H1 (cell line): ENCODE measurements around the gene NHSL2. TPM values are rescaled to one million over a fixed set of nuclear protein-coding genes. Genes with fewer than 3 reads are reported as not detected.
A peak's percentile ranks its signal among the peaks of the same experiment; 100 is the strongest.

Experiments used
- CTCF ChIA-PET: fragments of 300-600 bp; sonication (Branson Sonifier 250); formaldehyde crosslinking; loops from one replicate; lab custom pipeline; 2021; ENCODE audit not compliant: partially characterized antibody; lab: Charles Lee
- POLR2A ChIA-PET: fragments of 300-600 bp; sonication (Branson Sonifier 250); formaldehyde crosslinking; loops from one replicate; lab custom pipeline; 2021; ENCODE audit warnings: inconsistent platforms; ENCODE audit not compliant: partially characterized antibody; lab: Charles Lee
- DNase-seq, 2 experiments: peaks; one replicate each; pipeline versions ENCODE4 v3.0.0 to v3.0.0-alpha.2; 2010 to 2022; ENCODE audit warnings: low spot score in 2 of 2, low read depth in 1 of 2, mixed read lengths in 1 of 2
- FAIRE-seq: peaks from 2 replicates; lab custom pipeline; 2011; peaks lifted over from hg19 to GRCh38; lab: Jason Lieb, UNC
- H2AFZ ChIP-seq: 2 replicates; pipeline ENCODE4 v1.8.1; 2012; ENCODE audit warnings: low read length, inconsistent platforms
- H2AK5ac ChIP-seq: 2 replicates; pipeline ENCODE4 v1.6.1; 2013; ENCODE audit warnings: low read depth, low read length
- H2BK120ac ChIP-seq: replicated peaks from 2 replicates; pipeline ENCODE3; 2013; ENCODE audit warnings: low read depth, low read length, inconsistent platforms
- H2BK12ac ChIP-seq: 2 replicates; pipeline ENCODE4 v1.6.1; 2013; ENCODE audit warnings: low read depth, low read length
- H2BK15ac ChIP-seq: 2 replicates; pipeline ENCODE4 v1.6.1; 2013; ENCODE audit warnings: low read length
- H2BK20ac ChIP-seq: 2 replicates; pipeline ENCODE4 v1.6.1; 2013; ENCODE audit warnings: low read length
- H2BK5ac ChIP-seq: 2 replicates; pipeline ENCODE4 v1.6.1; 2013; ENCODE audit warnings: low read depth, low read length
- H3K14ac ChIP-seq: 2 replicates; pipeline ENCODE4 v1.6.1; 2013; ENCODE audit warnings: inconsistent platforms; ENCODE audit not compliant: insufficient read length
- H3K18ac ChIP-seq: 2 replicates; pipeline ENCODE4 v1.6.1; 2013; ENCODE audit warnings: low read length; ENCODE audit errors: extremely low read depth
- H3K23ac ChIP-seq: 2 replicates; pipeline ENCODE4 v1.6.1; 2013; ENCODE audit warnings: inconsistent platforms; ENCODE audit not compliant: insufficient read length
- H3K23me2 ChIP-seq: 2 replicates; pipeline ENCODE4 v1.6.1; 2013; ENCODE audit warnings: low read depth, low read length
- H3K27ac ChIP-seq: 2 replicates; pipeline ENCODE4 v1.6.1; 2011; ENCODE audit warnings: low read depth, low read length, inconsistent platforms
- H3K27me3 ChIP-seq, 4 experiments: replicated peaks in 1 of 4; 1 replicate in 1 of 4; 2 replicates in 3 of 4; pipeline versions ENCODE4 v1.6.1 to v1.8.1; 2011 to 2013; ENCODE audit warnings: low read length in 3 of 4, mild to moderate bottlenecking in 3 of 4, inconsistent platforms in 2 of 4, mixed read lengths in 2 of 4, moderate library complexity in 1 of 4; ENCODE audit not compliant: control insufficient read depth in 3 of 4, insufficient read depth in 3 of 4; ENCODE audit errors: extremely low read depth in 1 of 4
- H3K36me3 ChIP-seq, 4 experiments: 2 replicates each; pipeline versions ENCODE4 v1.6.1 to v1.8.1; 2011 to 2013; ENCODE audit warnings: mild to moderate bottlenecking in 4 of 4, low read length in 3 of 4, moderate library complexity in 2 of 4, control low read depth in 1 of 4, inconsistent platforms in 1 of 4; ENCODE audit not compliant: insufficient read depth in 4 of 4, control insufficient read depth in 2 of 4
- H3K4ac ChIP-seq: replicated peaks from 2 replicates; pipeline ENCODE3; 2013; ENCODE audit warnings: low read length, low read depth, mixed read lengths, inconsistent platforms; ENCODE audit not compliant: insufficient read length
- H3K4me1 ChIP-seq, 4 experiments: replicated peaks in 1 of 4; 1 replicate in 1 of 4; 2 replicates in 3 of 4; pipeline versions ENCODE4 v1.6.1 to v1.8.1; 2011 to 2013; ENCODE audit warnings: low read length in 3 of 4, inconsistent platforms in 2 of 4, mixed read lengths in 1 of 4; ENCODE audit not compliant: insufficient read depth in 4 of 4, control insufficient read depth in 3 of 4
- H3K4me2 ChIP-seq, 2 experiments: 2 replicates each; pipeline versions ENCODE4 v1.6.1 to v1.8.1; 2011 to 2013; ENCODE audit warnings: low read depth in 2 of 2, low read length in 2 of 2, control low read depth in 1 of 2, inconsistent platforms in 1 of 2, mild to moderate bottlenecking in 1 of 2; ENCODE audit not compliant: insufficient read depth in 1 of 2
- H3K4me3 ChIP-seq, 4 experiments: fragments of 200-600, 300-600 bp in 1 of 4; sonication (generic), shearing (Covaris generic), sonication (Bioruptor Twin) in 1 of 4; 2 replicates each; pipeline versions ENCODE4 v1.5.1 to v1.8.1; 2011 to 2016; ENCODE audit warnings: low read length in 4 of 4, low read depth in 3 of 4, control low read depth in 2 of 4, inconsistent platforms in 2 of 4, mild to moderate bottlenecking in 2 of 4, mixed read lengths in 1 of 4, moderate library complexity in 1 of 4; ENCODE audit not compliant: insufficient read depth in 2 of 4; ENCODE audit errors: extremely low read depth in 1 of 4
- H3K56ac ChIP-seq: replicated peaks from 2 replicates; pipeline ENCODE3; 2013; ENCODE audit warnings: low read depth, mild to moderate bottlenecking, mixed read lengths, low read length, inconsistent platforms; ENCODE audit not compliant: insufficient read length
- H3K79me1 ChIP-seq: 2 replicates; pipeline ENCODE4 v1.6.1; 2013; ENCODE audit warnings: low read depth, low read length, control low read depth
- H3K79me2 ChIP-seq, 2 experiments: 2 replicates each; pipeline versions ENCODE4 v1.6.1 to v1.8.1; 2012 to 2013; ENCODE audit warnings: low read length in 2 of 2, mild to moderate bottlenecking in 2 of 2, inconsistent platforms in 1 of 2; ENCODE audit not compliant: insufficient read depth in 2 of 2, control insufficient read depth in 1 of 2
- H3K9ac ChIP-seq, 4 experiments: replicated peaks in 1 of 4; 1 replicate in 1 of 4; 2 replicates in 3 of 4; pipeline versions ENCODE4 v1.6.1 to v1.8.1; 2011 to 2013; ENCODE audit warnings: low read depth in 3 of 4, low read length in 3 of 4, control low read depth in 2 of 4, mild to moderate bottlenecking in 2 of 4, moderate library complexity in 2 of 4, inconsistent platforms in 1 of 4; ENCODE audit errors: extremely low read depth in 1 of 4
- H3K9me3 ChIP-seq, 2 experiments: 2 replicates each; pipeline versions ENCODE4 v1.6.1 to v1.8.1; 2012 to 2013; ENCODE audit warnings: mild to moderate bottlenecking in 2 of 2, moderate library complexity in 2 of 2, control low read depth in 1 of 2, inconsistent platforms in 1 of 2, low read depth in 1 of 2, low read length in 1 of 2, mixed read lengths in 1 of 2; ENCODE audit not compliant: insufficient read depth in 2 of 2
- H4K20me1 ChIP-seq, 2 experiments: replicated peaks in 1 of 2; 2 replicates each; pipeline versions ENCODE3 to v1.8.1; 2011 to 2013; ENCODE audit warnings: inconsistent platforms in 2 of 2, low read length in 2 of 2, mild to moderate bottlenecking in 1 of 2; ENCODE audit not compliant: insufficient read depth in 2 of 2, control insufficient read depth in 1 of 2
- H4K5ac ChIP-seq: 2 replicates; pipeline ENCODE4 v1.6.1; 2013; ENCODE audit warnings: low read length, low read depth, mixed read lengths, inconsistent platforms; ENCODE audit not compliant: insufficient read length
- H4K8ac ChIP-seq: 2 replicates; pipeline ENCODE4 v1.8.0; 2013; ENCODE audit warnings: mild to moderate bottlenecking, moderate library complexity, low read length, inconsistent platforms; ENCODE audit not compliant: insufficient read depth; ENCODE audit errors: extremely low read depth
- H4K91ac ChIP-seq: replicated peaks from 2 replicates; pipeline ENCODE3; 2013; ENCODE audit warnings: low read length, mixed read lengths, inconsistent platforms; ENCODE audit not compliant: insufficient read length
- CTCF ChIP-seq, 3 experiments: IDR thresholded peaks; 1 replicate in 2 of 3; 2 replicates in 1 of 3; pipeline versions ENCODE4 v1.5.1 to v1.6.1; 2011; ENCODE audit warnings: low read length in 3 of 3, mild to moderate bottlenecking in 3 of 3, inconsistent platforms in 2 of 3, low read depth in 1 of 3, moderate library complexity in 1 of 3; ENCODE audit not compliant: insufficient read depth in 1 of 3; ENCODE audit errors: control extremely low read depth in 1 of 3
- RAD21 ChIP-seq, 2 experiments: IDR thresholded peaks in 1 of 2; conservative IDR thresholded peaks in 1 of 2; 2 replicates each; pipeline ENCODE4 v1.6.1; 2011; ENCODE audit warnings: low read depth in 2 of 2, low read length in 2 of 2, improper control_type of control experiment in 1 of 2, inconsistent platforms in 1 of 2, mild to moderate bottlenecking in 1 of 2, moderate library complexity in 1 of 2
- TBP ChIP-seq: IDR thresholded peaks from 2 replicates; pipeline ENCODE4 v1.6.1; 2011; ENCODE audit warnings: low read depth, low read length, improper control_type of control experiment
- WGBS, 2 experiments: shearing (Covaris generic) in 1 of 2; methylation state at CpG; one replicate each; pipeline versions ENCODE4 v1.1.6 to v1.1.7; 2013 to 2015; ENCODE audit warnings: low lambda C conversion rate in 2 of 2, mixed read lengths in 2 of 2, inconsistent platforms in 1 of 2, low coverage in 1 of 2, missing lambda C conversion rate in 1 of 2; ENCODE audit not compliant: insufficient replicate concordance in 2 of 2, insufficient coverage in 1 of 2, insufficient read length in 1 of 2; ENCODE audit errors: extremely low coverage in 1 of 2, missing lambda C conversion rate in 1 of 2; 5-methylcytosine and 5-hydroxymethylcytosine counted together
- polyA plus RNA-seq, 7 experiments: library from polyadenylated mRNA; depleted of rRNA in 3 of 7; stranded (reverse) in 5 of 7; unstranded in 2 of 7; fragments of >200 nt in 5 of 7; fragments of 200-250 nt in 2 of 7; gene quantifications; 1 replicate in 5 of 7; 2 replicates in 1 of 7; 4 replicates in 1 of 7; pipeline versions ENCODE4 v1.2.1 to v1.2.3, GENCODE V29; 2011 to 2013; ENCODE audit warnings: missing spikeins in 2 of 7, mixed read lengths in 2 of 7
- total RNA-seq: library from RNA; stranded (reverse); fragmentation: NEBNext Ultra II Directional; extraction: Animal tissue kit (Norgen Biotek cat#: 25700); gene quantifications from 2 replicates; pipeline ENCODE4 v1.2.1, GENCODE V29; 2021

NHSL2 gene
- total and polyA plus RNA-seq, 2 of the 8 experiments (the other 6 are each of a cell fraction or from before 2014, with no cell fraction given): 3.7 to 7.2 TPM

- Histone ChIP-seq H2BK12ac (peak overlapping the region; percentile 84), H3K18ac (no peak overlapping the region), H3K36me3 (no peaks in the 10 kb centered on the region), H3K14ac (no peak overlapping the region), H2AFZ (no peak overlapping the region), H3K4me3 (no peak overlapping the region), H2BK15ac (no peak overlapping the region), H3K56ac (no peak overlapping the region), H2BK120ac (no peak overlapping the region), H4K91ac (no peak overlapping the region), H3K23me2 (no peaks in the 10 kb centered on the region), H3K9me3 (no peaks in the 10 kb centered on the region), H4K8ac (no peak overlapping the region), H3K23ac (no peak overlapping the region), H3K79me1 (no peaks in the 10 kb centered on the region), H3K4me2 (no peak overlapping the region), H3K27ac (no peak overlapping the region), H3K9ac (no peak overlapping the region), H3K79me2 (peaks cover 0 to 6% of the 10 kb centered on the region in 2 experiments; a peak in 2 of 4 replicates), H3K4ac (no peak overlapping the region), H3K4me1 (peaks cover 5 to 17% (median 14%) of the 10 kb centered on the region in 4 experiments; a peak in 5 of 7 replicates), H3K27me3 (no peaks in the 10 kb centered on the region), H2BK5ac (no peak overlapping the region), H4K5ac (no peak overlapping the region), H2AK5ac (peak overlapping the region; percentile 82; the same call in 1 of the 2 replicates), H2BK20ac (no peak overlapping the region), H4K20me1 (no peaks in the 10 kb centered on the region)
- DNase-seq (no peak), FAIRE-seq (peak; percentile 88)
- no peak for TF ChIP-seq TBP
- TF ChIP-seq CTCF (IDR thresholded peaks at IDR 0.05; ENCODE audit: control extremely low read depth in 1 of 3, insufficient read depth in 1 of 3, low read depth in 1 of 3, low read length in 3 of 3): peak in 2 of 3 experiments; percentile 28 to 49; a peak in 2 of 4 replicates
- peak; percentile 26 to 43; a peak in 2 of 4 replicates for TF ChIP-seq RAD21 (IDR thresholded peaks at IDR 0.05 in 1 of 2, conservative IDR thresholded peaks at IDR 0.05 in 1 of 2; ENCODE audit: low read depth in 2 of 2, low read length in 2 of 2)
- POLR2A ChIA-PET: interaction anchor here (2.5 kb wide), 1 partner anchor 41 kb away, joined by 13 read pairs; no protein-coding TSS in a partner anchor
- CTCF ChIA-PET: interaction anchor here (0.8 to 9.5 kb wide), 24 partner anchors 9 to 133 kb away, joined by 3 to 68 read pairs (median 4); partner anchors contain the start of gene NHSL2
- 33% methylated on average over 6 of the region's 6 CpGs; no CpG with 5 or more reads in 1 of the 2 experiments for WGBS, 2 experiments
These were observed 88.3 kb downstream of the NHSL2 start for GRCh38 chrX:71998836-71999509.
